HG03469 (cell line): ENCODE measurements around the gene C1orf35.

Experiments
- ATAC-seq: cut with Tn5 transposase; IDR thresholded peaks from one replicate; pipeline ENCODE4 v1.9.1; 2021; ENCODE audit warnings: mild to moderate bottlenecking, moderate library complexity, moderate number of reproducible peaks; ENCODE audit not compliant: unreplicated experiment

Gene C1orf35

DNA sequence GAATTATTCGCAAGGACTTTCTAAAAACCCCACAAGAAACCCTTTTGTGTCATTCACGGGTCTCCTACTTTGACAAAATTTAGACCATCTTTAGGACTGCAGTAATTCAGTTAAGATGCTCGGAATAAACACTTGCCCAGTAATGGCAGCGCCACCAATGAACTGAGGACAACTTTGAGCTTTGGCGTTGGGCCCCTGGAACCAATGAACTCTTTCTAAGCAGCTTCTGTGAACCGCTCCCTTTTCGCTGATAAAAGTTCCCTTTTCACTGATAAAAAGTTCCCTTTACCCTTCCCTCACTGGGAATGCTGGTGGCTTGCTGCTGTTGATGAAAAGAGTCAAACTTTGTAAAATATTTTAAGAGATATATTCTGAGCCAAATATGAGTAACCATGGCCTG, 7.4 kb upstream of the C1orf35 start:
- no peak for ATAC-seq

DNA sequence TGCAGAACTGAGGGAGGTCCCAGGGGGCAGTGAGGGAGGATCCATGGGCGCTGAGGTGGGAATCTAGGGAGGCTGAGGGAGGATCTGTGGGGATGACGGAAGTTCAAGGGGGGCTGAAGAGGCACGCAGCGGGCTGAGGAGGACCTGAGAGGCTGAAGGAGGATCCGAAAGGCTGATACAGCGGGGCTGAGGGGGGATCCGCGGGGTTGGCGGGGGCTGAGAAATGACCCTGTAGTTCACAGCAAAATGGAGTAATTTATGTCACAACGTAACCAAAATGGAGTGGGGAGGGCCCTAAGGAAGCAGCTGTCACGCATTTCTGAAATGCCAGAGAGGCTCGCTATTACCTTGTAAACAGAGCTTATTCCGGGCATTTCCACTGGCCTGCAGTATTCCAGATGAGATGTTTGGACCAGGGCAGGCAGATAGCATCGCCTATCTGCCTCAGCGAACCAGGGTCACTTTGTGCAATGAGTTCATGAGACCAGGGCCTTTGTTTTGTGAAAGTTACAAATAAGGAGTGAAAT, 6.9 kb upstream of the C1orf35 start:
- no peak for ATAC-seq

DNA sequence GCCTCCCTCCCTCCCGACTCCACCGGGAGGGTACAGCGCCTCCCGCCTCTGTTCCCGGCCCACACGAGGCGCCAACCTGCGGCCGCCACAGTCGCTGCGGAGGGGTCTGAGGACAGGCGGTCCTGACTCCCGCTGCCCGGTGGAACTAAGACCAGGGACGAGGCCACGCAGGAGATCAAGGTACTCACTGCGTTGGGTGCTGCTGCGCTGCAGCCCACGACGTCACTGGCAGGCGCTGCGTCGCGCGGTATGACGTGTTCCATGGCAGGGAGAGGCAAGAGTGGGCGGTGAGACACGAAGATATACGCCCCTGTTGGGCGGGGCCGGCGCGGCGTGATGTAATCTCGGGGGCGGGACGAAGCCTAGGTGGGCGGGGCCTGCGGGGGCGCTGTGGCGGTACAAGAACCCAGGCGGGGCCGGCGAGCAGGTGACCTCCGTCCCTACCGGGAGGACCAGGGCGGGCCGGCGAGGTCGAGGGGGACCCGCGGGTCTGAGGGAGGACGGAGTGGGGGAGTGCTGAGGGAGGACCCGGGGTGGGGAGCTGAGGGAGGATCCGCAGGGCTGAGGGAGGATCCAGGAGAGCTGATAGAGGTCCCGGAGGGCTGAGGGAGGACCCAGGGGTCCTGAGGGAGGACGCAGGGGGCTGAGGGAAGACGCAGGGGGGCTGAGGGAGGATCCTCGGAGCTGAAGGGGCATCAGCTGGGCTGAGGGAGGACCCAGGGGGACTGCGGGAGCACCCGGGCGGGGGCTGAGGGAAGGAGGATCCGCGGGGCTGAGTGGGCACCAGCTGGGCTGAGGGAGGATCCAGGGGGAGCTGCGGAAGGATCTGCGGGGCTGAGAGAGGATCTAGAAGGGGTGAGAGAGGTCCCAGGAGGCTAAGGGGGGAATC, 6.2 kb upstream of the C1orf35 start, which contains the start of gene MRPL55:
TSS of gene MRPL55 (minus strand) at position 227 of the 889 bp plus-strand sequence. CDS start 1,039 bp downstream, outside the sequence.
- ATAC-seq, result peak; percentile 79

DNA sequence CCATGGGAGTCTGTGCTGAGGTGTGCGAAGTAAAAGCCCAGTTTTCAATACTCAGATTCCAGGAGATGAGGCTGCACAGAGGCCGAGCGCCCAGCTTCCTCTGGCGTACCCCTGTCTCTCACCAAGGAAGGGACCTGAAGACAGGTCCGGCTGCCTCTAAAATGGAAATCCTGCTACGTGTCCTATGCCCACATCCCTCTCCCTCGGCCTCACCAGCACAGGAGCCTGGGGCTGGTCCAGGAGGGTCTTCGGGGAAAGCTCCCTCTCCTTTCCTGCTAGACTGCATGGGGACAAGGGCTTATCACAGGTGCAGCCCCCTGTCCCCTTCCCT, 5.6 kb upstream of the C1orf35 start:
- ATAC-seq, result no peak

DNA sequence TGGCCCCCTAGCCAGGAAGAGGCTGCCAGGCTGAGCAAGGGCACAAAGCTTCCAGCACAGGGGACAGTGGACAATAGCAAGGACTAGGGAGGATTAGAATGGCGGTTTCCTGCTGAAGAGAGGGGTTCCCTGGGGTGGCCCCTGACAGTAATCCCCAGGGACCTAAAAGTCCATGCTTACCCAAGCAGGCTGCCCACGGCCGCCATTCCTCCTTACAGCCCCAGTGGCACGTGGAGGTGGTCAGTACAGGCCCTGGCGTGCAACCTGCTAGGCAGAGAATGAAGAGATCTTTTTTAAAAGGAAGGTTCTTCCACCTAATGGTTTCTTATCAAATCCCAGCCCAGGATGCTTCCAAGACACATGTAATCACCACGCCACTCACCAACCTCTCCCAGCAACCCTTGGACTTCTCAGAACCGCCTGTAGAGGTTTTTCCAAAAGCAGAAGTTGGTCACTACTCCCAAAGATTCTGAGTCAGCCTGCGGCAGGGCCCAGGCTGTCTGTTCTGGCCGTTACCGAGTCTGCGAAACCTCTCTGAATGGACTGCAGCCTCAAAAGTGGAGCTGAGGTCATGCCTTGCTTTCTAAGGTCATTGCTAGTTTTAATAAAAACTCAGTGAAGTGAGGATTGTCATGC, 5.0 kb upstream of the C1orf35 start:
- ATAC-seq, result no peak

DNA sequence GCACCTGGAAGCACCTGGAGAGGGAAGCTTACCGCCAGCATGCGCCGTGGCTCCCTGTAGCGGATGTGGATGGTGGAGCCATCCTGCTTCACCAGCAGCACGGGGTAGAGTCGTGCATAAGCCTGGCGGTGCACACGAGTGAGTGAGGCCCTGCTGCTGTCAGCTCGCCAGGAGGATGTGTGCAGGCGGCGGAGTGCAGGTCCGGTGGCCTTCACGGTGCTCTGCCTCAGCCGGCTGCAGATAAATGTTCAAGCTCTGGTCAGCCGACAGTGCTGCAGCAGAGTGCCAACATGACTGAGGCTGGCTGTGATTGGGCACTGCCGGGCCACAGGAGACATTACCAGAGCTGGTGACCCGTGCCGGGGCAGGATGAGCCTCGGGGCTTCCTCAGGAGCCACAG, 4.5 kb upstream of the C1orf35 start:
- no peak for ATAC-seq

DNA sequence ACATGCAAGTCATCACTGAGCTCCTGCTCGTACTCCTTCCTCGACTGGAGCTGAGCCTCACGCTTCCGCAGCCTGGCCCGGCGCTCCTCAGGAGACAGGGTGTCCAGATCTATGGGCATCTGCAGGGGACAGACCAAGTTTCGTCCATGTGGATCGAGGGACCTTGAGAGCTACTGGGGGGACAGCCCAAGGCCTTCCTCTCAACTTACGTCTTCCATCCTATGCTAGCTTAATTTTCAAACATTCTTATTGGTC, 3.6 kb upstream of the C1orf35 start:
- no peak for ATAC-seq

DNA sequence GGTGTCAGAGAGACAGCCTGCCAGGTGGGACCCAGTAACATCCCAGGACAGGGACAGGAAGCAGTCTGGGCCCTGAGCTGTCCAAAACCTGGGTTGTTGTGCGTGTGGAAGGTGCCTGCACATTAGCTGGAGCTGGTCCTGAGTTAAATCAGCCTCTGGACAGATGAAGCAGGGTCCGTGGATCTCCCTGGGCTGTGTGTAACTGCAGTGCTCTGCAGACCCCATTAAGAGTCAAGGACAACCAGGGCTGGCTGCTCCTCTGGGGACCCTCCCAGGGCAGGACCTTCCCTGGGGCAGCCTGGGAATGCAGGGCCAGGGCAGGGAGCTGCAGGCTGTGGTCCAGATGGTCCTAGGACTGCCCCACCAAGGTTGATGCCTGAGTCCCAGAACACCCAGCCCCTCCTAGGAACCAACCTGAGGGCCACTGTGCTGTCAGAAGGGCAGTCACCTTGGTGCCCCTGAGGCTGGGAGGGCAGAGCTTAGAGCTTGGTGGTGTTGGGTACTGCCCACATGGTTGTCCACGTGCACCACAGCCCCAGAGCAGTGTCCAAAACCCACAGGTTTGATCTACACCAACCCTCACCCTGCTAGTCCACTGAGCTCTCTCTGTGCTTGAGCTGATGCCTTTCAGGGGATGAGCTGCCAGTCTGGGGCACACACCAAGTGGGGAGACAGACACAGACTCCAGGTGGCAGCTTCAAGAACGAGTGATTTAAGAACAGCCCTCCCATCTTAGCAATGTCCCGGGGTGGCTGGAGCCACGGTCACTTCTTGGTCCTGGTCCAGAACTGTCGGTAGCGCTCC, 3.1 kb upstream of the C1orf35 start:
- no peak for ATAC-seq

DNA sequence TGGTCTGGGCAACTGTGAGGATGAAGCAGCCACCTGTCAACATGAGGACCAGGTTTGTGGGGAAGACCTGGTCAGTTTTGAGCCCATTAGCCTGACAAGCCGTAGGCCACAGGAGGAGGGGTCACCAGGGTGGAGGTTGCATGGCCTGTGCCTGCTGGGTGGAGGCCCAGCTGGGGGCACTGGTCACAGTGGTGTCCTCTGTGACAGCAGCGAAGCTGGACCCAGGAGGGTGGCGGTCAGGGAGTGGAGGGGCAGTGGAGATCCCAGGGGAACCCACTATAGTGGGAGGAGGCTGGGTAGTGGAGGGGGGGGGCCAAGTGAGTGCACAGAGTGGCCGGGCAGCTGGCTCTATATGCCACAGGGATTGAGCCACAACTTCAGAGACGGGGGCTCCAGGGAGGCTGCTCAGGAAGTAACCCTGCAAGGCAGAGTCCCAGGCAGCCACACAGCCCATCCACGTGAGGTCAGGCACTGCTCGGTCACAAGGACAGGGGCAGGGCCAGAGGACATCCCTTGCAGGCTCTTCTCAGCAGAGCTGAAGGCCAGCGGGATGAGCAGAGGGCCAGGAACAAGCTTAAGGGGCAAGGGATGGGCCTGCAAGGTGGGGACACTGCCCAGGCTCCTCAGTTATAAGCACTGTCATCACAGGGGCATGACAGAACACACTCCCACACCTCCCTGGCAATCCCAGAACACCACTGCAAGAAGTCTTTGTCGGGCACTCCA, 2.3 kb upstream of the C1orf35 start:
- ATAC-seq, result no peak

DNA sequence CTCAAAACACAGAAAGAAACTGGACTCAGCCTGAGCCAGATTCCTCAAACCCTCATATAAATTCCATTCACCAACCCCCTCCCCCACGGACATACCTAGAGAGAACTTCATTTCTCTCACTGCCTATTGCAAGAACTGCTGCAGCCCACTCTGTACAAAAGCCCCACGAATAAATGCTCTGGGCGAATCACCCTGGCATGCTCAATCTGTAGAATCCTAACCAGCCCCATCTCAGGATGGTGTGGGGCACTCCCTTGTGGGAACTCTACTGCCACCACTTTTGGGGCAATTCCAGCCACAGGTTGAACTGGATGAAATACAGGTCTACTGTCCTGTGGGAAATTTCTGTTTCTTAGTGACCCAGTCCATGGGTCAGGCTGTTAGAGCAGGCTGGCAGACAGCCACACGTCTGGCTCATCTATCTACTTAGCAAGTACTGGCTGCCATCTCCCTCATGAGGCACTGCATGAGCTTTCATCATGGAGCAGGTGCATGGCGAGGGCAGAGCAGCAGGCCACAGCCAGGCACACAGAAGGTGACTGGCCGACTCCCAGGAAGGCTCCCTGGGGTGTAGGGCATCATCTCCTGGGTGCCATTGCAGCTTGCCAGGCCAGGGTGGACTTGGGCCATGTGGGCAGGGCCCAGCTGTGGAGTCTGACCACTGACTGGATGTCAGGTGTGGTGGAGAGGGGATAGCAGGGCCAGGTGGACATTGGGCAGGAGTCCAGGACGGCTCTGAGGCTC, 1.6 kb upstream of the C1orf35 start:
- no peak for ATAC-seq

DNA sequence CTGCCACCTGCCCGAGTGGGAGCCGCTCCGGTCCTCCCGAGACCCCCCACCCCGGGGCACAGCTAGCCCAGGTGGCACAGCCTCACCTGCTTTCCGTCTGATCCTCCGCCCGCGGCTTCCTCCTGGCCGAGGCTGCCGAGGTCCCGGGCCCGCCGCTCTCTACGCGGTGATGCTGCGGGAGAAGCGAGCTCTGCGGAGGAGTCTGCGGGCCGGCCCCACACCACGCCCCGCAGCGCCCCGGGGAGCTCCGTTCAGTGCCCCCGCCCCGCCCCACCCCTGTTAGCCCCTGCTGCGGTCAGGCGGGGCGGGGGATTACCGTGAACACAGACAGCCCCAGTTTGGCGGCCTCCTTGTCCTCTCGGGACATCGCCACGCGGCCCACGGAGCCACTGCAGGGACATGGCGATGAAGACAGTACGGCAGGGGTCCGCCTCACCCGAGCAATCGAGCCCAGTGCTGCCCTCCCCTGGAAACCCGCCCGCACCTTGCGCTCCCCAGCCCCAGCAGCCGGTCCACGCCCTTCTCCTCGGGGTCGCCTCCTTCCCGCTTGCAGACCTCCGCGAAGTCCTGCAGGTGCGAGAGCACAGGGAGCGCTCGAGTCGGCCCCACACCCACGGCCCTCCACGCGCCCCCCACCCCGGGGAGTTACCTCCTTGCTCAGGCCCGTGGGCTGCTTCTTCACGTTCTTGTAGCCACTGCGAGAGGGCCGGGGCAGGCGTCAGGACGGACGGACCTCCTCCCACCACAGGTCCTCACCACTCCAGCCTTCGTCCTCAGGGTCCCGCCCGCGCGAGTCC, 933 bp downstream of the C1orf35 start:
- ATAC-seq, result no peak

DNA sequence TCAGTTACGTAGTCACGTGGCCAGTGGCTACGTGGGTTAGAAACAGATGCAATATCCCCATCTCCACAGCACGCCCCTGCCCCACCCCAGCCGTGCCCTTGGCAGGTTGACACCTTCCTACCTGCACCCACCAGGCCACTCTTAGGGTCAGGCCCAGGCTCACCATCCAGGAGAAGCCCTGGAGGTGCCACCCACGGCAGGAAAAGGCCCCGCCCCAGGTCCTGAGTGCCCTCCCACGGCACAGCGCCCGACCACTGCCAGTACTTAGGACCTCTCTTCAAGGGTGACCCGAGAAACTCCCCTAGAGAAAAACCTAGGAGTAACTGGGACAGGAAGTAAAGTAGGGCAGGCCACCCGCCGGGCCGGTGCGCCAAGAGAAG, 1.5 kb downstream of the C1orf35 start:
- ATAC-seq, result no peak

DNA sequence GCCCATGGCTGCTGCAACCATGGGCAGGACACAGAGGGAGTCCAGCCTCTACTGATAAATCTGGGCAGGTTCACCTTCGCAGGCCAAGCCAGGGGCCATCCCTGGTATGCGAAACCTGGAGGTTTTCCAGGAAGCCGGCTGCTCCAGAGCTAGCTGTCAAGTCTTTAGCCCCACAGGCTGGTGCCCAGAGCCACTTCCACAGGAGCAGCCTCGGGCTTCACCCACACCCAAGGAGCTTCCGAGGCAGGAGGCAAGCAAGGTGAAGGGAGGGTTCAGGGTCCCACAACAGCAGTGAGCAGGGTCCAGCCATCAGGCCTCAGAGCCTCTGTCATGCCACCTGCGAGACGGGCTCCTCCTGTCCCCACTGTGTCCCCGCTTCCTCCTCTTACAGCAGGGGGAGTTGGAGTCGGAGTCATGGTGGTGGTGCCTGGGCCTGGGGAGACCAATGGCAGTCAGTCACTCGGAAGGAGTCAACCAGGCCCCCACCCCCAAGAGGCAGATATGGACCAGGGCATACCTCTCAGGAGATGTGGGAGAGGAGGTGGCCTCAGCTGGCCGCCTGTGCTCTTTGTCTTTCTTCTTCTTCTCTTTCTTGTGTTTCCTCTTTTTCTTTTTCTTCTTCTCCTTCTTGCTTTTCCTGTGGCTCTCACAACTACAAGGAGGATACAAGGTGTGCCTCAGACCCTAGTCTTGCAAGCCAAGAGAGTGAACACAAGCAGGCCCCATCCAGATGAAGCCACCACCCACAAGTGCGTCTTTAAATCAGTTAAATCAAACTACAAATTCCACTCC, 2.1 kb downstream of the C1orf35 start:
- no peak for ATAC-seq

DNA sequence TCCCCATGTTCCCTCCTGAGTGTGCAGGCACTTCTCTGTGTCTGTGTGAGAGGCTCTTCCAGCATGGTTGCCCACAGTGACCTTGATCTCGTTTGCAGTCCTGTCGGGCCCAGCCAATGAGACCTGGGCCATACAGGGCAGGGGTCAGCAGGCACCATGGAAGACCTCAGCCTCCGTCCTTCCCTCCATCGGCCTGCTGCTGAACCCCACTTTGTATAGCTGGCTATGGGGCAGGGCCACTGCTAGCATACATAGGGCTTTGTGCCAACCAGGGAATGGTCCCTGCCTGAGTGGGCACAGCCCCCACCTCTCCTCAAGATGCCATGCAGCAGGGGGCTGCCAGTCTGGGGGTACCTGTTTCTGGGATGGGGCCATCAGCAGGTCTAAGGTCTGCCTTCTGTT, 3.8 kb downstream of the C1orf35 start:
- no peak for ATAC-seq

DNA sequence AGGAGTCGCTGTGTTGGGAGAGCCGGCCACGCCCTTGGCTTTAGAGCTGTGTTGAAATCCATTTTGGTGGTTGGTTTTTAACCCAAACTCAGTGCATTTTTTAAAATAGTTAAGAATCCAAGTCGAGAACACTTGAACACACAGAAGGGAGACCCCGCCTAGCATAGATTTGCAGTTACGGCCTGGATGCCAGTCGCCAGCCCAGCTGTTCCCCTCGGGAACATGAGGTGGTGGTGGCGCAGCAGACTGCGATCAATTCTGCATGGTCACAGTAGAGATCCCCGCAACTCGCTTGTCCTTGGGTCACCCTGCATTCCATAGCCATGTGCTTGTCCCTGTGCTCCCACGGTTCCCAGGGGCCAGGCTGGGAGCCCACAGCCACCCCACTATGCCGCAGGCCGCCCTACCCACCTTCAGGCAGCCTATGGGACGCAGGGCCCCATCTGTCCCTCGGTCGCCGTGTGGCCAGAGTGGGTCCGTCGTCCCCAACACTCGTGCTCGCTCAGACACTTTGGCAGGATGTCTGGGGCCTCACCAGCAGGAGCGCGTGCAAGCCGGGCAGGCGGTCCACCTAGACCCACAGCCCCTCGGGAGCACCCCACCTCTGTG, 4.7 kb downstream of the C1orf35 start:
- no peak for ATAC-seq

DNA sequence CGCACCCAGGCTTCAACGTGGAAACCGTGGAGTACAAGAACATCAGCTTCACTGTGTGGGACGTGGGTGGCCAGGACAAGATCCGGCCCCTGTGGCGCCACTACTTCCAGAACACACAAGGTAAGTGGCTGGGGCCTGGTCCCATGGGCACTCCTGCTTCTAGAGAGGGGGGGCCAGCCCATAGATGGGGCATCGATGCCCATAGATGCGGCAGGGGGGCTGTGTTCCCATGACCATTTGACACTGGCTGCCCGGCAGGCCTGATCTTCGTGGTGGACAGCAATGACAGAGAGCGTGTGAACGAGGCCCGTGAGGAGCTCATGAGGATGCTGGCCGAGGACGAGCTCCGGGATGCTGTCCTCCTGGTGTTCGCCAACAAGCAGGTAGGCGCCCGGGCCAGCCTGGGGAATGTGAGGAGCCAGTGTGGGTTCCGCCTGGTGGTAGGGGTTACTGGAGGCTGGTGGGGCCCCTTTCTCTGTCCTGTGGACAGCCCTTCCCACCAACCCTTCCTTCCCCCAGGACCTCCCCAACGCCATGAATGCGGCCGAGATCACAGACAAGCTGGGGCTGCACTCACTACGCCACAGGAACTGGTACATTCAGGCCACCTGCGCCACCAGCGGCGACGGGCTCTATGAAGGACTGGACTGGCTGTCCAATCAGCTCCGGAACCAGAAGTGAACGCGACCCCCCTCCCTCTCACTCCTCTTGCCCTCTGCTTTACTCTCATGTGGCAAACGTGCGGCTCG, 5.6 kb downstream of the C1orf35 start:
- no peak for ATAC-seq
